Measurements from ENCODE around the gene SLIT1.

The SLIT1 gene

GRCh38 chr10:97074256-97075145 lies 111.3 kb downstream of the SLIT1 start:
- Histone ChIP-seq H3K4me1 (ENCODE audit: control insufficient read depth in 5 of 5, insufficient read depth in 5 of 5, low read length in 5 of 5) (peaks cover 0 to 1% (median 0%) of the 10 kb centered on the region in 5 donors), H3K36me3 (ENCODE audit: control insufficient read depth in 5 of 5, insufficient read depth in 5 of 5, low read length in 5 of 5) (no peaks in the 10 kb centered on the region), H3K4me3 (ENCODE audit: low read depth in 1 of 5, low read length in 5 of 5) (no peak overlapping the region), H3K27ac (ENCODE audit: low read depth, low read length) (no peak overlapping the region), H3K27me3 (ENCODE audit: control insufficient read depth in 5 of 5, insufficient read depth in 4 of 5, low read length in 5 of 5) (peaks cover 5 to 25% (median 17%) of the 10 kb centered on the region in 5 donors), H3K9ac (ENCODE audit: low read length in 5 of 5) (no peak overlapping the region), H3K9me3 (ENCODE audit: control insufficient read depth in 5 of 5, low read length in 5 of 5) (peaks cover 2 to 8% (median 7%) of the 10 kb centered on the region in 5 donors)

- Histone ChIP-seq H3K9ac (ENCODE audit: low read length in 5 of 5) (no peak overlapping the region), H3K27me3 (ENCODE audit: control insufficient read depth in 5 of 5, insufficient read depth in 4 of 5, low read length in 5 of 5) (peaks cover 5 to 32% (median 14%) of the 10 kb centered on the region in 5 donors)
Measured at GRCh38 chr10:97072851-97073665, 112.7 kb downstream of the SLIT1 start.

GRCh38 chr10:97071496-97071895 lies 114.3 kb downstream of the SLIT1 start:
- H3K27ac ChIP-seq (ENCODE audit: low read depth, low read length): no peak overlapping the region
- H3K4me1 ChIP-seq (ENCODE audit: control insufficient read depth in 5 of 5, insufficient read depth in 5 of 5, low read length in 5 of 5): peaks cover 0 to 6% (median 4%) of the 10 kb centered on the region in 5 donors
- H3K4me3 ChIP-seq (ENCODE audit: low read depth in 1 of 5, low read length in 5 of 5): no peak overlapping the region
- H3K36me3 ChIP-seq (ENCODE audit: control insufficient read depth in 5 of 5, insufficient read depth in 5 of 5, low read length in 5 of 5): no peaks in the 10 kb centered on the region
- H3K9ac ChIP-seq (ENCODE audit: low read length in 5 of 5): no peak overlapping the region
- H3K9me3 ChIP-seq (ENCODE audit: control insufficient read depth in 5 of 5, low read length in 5 of 5): peaks cover 2 to 9% (median 7%) of the 10 kb centered on the region in 5 donors
- H3K27me3 ChIP-seq (ENCODE audit: control insufficient read depth in 5 of 5, insufficient read depth in 4 of 5, low read length in 5 of 5): peaks cover 5 to 35% (median 16%) of the 10 kb centered on the region in 5 donors

More at GRCh38 chr10:97072851-97073665, 112.7 kb downstream of the SLIT1 start:
- Histone ChIP-seq H3K4me1 (ENCODE audit: control insufficient read depth in 5 of 5, insufficient read depth in 5 of 5, low read length in 5 of 5) (no peaks in the 10 kb centered on the region), H3K9me3 (ENCODE audit: control insufficient read depth in 5 of 5, low read length in 5 of 5) (peaks cover 2 to 9% (median 7%) of the 10 kb centered on the region in 5 donors), H3K27ac (ENCODE audit: low read depth, low read length) (no peak overlapping the region), H3K4me3 (ENCODE audit: low read depth in 1 of 5, low read length in 5 of 5) (no peak overlapping the region), H3K36me3 (ENCODE audit: control insufficient read depth in 5 of 5, insufficient read depth in 5 of 5, low read length in 5 of 5) (no peaks in the 10 kb centered on the region)

- no peak overlapping the region for H3K9ac ChIP-seq (ENCODE audit: low read length in 5 of 5)
- peaks cover 2 to 9% (median 7%) of the 10 kb centered on the region in 5 donors for H3K9me3 ChIP-seq (ENCODE audit: control insufficient read depth in 5 of 5, low read length in 5 of 5)
- no peaks in the 10 kb centered on the region for H3K36me3 ChIP-seq (ENCODE audit: control insufficient read depth in 5 of 5, insufficient read depth in 5 of 5, low read length in 5 of 5)
- peaks cover 5 to 35% (median 15%) of the 10 kb centered on the region in 5 donors for H3K27me3 ChIP-seq (ENCODE audit: control insufficient read depth in 5 of 5, insufficient read depth in 4 of 5, low read length in 5 of 5)
- peaks cover 0 to 6% (median 4%) of the 10 kb centered on the region in 5 donors for H3K4me1 ChIP-seq (ENCODE audit: control insufficient read depth in 5 of 5, insufficient read depth in 5 of 5, low read length in 5 of 5)
- no peak overlapping the region for H3K27ac ChIP-seq (ENCODE audit: low read depth, low read length)
- H3K4me3 ChIP-seq (ENCODE audit: low read depth in 1 of 5, low read length in 5 of 5): no peak overlapping the region
Measured at GRCh38 chr10:97069576-97070362, 116.0 kb downstream of the SLIT1 start.

- H3K4me1 ChIP-seq (ENCODE audit: control insufficient read depth in 5 of 5, insufficient read depth in 5 of 5, low read length in 5 of 5): peaks cover 0 to 6% (median 4%) of the 10 kb centered on the region in 5 donors
- H3K27ac ChIP-seq (ENCODE audit: low read depth, low read length): no peak overlapping the region
- H3K9ac ChIP-seq (ENCODE audit: low read length in 5 of 5): no peak overlapping the region
- peaks cover 5 to 39% (median 13%) of the 10 kb centered on the region in 5 donors for H3K27me3 ChIP-seq (ENCODE audit: control insufficient read depth in 5 of 5, insufficient read depth in 4 of 5, low read length in 5 of 5)
- peaks cover 2 to 9% (median 7%) of the 10 kb centered on the region in 5 donors for H3K9me3 ChIP-seq (ENCODE audit: control insufficient read depth in 5 of 5, low read length in 5 of 5)
- no peaks in the 10 kb centered on the region for H3K36me3 ChIP-seq (ENCODE audit: control insufficient read depth in 5 of 5, insufficient read depth in 5 of 5, low read length in 5 of 5)
- H3K4me3 ChIP-seq (ENCODE audit: low read depth in 1 of 5, low read length in 5 of 5): no peak overlapping the region
Measured at GRCh38 chr10:97069026-97069425, 116.7 kb downstream of the SLIT1 start.

- no peaks in the 10 kb centered on the region for H3K36me3 ChIP-seq (ENCODE audit: control insufficient read depth in 5 of 5, insufficient read depth in 5 of 5, low read length in 5 of 5)
- no peak overlapping the region for H3K27ac ChIP-seq (ENCODE audit: low read depth, low read length)
- H3K9me3 ChIP-seq (ENCODE audit: control insufficient read depth in 5 of 5, low read length in 5 of 5): peaks cover 2 to 9% (median 7%) of the 10 kb centered on the region in 5 donors
- no peak overlapping the region for H3K9ac ChIP-seq (ENCODE audit: low read length in 5 of 5)
- H3K4me3 ChIP-seq (ENCODE audit: low read depth in 1 of 5, low read length in 5 of 5): no peak overlapping the region
- peaks cover 0 to 30% (median 6%) of the 10 kb centered on the region in 5 donors for H3K27me3 ChIP-seq (ENCODE audit: control insufficient read depth in 5 of 5, insufficient read depth in 4 of 5, low read length in 5 of 5)
- peaks cover 0 to 6% (median 4%) of the 10 kb centered on the region in 5 donors for H3K4me1 ChIP-seq (ENCODE audit: control insufficient read depth in 5 of 5, insufficient read depth in 5 of 5, low read length in 5 of 5)
Measured at GRCh38 chr10:97067716-97068391, 117.9 kb downstream of the SLIT1 start.

GRCh38 chr10:97066877-97067555 lies 118.7 kb downstream of the SLIT1 start:
- Histone ChIP-seq H3K9me3 (ENCODE audit: control insufficient read depth in 5 of 5, low read length in 5 of 5) (peaks cover 2 to 9% (median 7%) of the 10 kb centered on the region in 5 donors), H3K4me3 (ENCODE audit: low read depth in 1 of 5, low read length in 5 of 5) (no peak overlapping the region), H3K4me1 (ENCODE audit: control insufficient read depth in 5 of 5, insufficient read depth in 5 of 5, low read length in 5 of 5) (peaks cover 0 to 6% (median 4%) of the 10 kb centered on the region in 5 donors), H3K27me3 (ENCODE audit: control insufficient read depth in 5 of 5, insufficient read depth in 4 of 5, low read length in 5 of 5) (peaks cover 0 to 24% (median 3%) of the 10 kb centered on the region in 5 donors), H3K27ac (ENCODE audit: low read depth, low read length) (no peak overlapping the region), H3K36me3 (ENCODE audit: control insufficient read depth in 5 of 5, insufficient read depth in 5 of 5, low read length in 5 of 5) (no peaks in the 10 kb centered on the region), H3K9ac (ENCODE audit: low read length in 5 of 5) (no peak overlapping the region)

GRCh38 chr10:97065686-97066660 lies 119.8 kb downstream of the SLIT1 start:
- Histone ChIP-seq H3K27me3 (ENCODE audit: control insufficient read depth in 5 of 5, insufficient read depth in 4 of 5, low read length in 5 of 5) (peaks cover 0 to 19% (median 3%) of the 10 kb centered on the region in 5 donors), H3K4me1 (ENCODE audit: control insufficient read depth in 5 of 5, insufficient read depth in 5 of 5, low read length in 5 of 5) (peaks cover 0 to 6% (median 4%) of the 10 kb centered on the region in 5 donors), H3K9me3 (ENCODE audit: control insufficient read depth in 5 of 5, low read length in 5 of 5) (peaks cover 2 to 9% (median 7%) of the 10 kb centered on the region in 5 donors), H3K36me3 (ENCODE audit: control insufficient read depth in 5 of 5, insufficient read depth in 5 of 5, low read length in 5 of 5) (no peaks in the 10 kb centered on the region), H3K9ac (ENCODE audit: low read length in 5 of 5) (no peak overlapping the region), H3K4me3 (ENCODE audit: low read depth in 1 of 5, low read length in 5 of 5) (no peak overlapping the region), H3K27ac (ENCODE audit: low read depth, low read length) (no peak overlapping the region)

All from subcutaneous abdominal adipose tissue (tissue), 5 donors.